Ovary (tissue), 3 donors: ENCODE measurements around the gene TRIM13.

Experiments
- CTCF ChIP-seq, 3 donors: fragments of 450-650 bp in 2 of 3; fragments of 200-600 bp in 1 of 3; IDR thresholded peaks; one replicate each; pipeline versions ENCODE4 v1.5.1 to v1.8.0; 2016 to 2022; ENCODE audit warnings: antibody characterized with exemption in 3 of 3, mild to moderate bottlenecking in 1 of 3
- EP300 ChIP-seq: sonication (generic); formaldehyde crosslinking; IDR thresholded peaks from one replicate; pipeline ENCODE4 v1.6.1; 2017; ENCODE audit warnings: antibody characterized with exemption
- POLR2A ChIP-seq: fragments of 450-650 bp; IDR thresholded peaks from one replicate; pipeline ENCODE4 v1.6.1; 2017; ENCODE audit warnings: antibody characterized with exemption, mild to moderate bottlenecking, moderate library complexity
- donor health status: DM: no; HTN: no; CAD: no.

DNA sequence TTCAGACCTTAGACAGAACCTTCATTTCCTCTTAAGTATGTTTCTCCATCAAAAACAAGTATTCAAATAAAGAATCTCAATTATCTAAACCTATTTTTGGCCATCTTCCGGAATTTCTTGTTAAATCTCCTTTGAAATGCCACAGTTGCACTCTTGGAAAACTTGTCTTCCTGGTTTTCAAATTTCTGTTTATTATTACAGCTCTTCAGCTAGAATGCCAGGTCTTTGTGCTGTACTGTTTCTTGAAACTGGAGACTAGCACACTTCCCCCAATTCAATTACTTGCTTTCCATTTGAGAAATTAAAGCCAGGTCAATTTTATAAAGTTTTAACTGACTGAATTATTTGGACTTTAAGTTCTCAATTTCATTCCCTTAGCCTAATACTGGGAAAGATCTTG, 28.6 kb downstream of the TRIM13 start:
- TF ChIP-seq CTCF (IDR thresholded peaks at IDR 0.05) = no peak
- no peak for TF ChIP-seq POLR2A
- TF ChIP-seq EP300 = no peak
